ENCODE results near the gene PIP5KL1.

PIP5KL1 gene

GRCh38 chr9:127930231-127931091 is at the start of gene PIP5KL1:
Gene PIP5KL1, minus strand, starts transcription at chr9:127930777. Its CDS starts 25 bp downstream, at chr9:127930752.
- DNase-seq (ENCODE audit: low spot score), result peak; percentile 80

- peak; percentile 31 for DNase-seq (ENCODE audit: low spot score)
Observed at GRCh38 chr9:127980060-127980705, 49.6 kb upstream of the PIP5KL1 start.

GRCh38 chr9:127979333-127980059 is 48.9 kb upstream of the PIP5KL1 start:
- DNase-seq (ENCODE audit: low spot score), result no peak

GRCh38 chr9:127979015-127979332 is 48.4 kb upstream of the PIP5KL1 start:
- DNase-seq (ENCODE audit: low spot score), result no peak

- no peak for DNase-seq (ENCODE audit: low spot score)
Observed at GRCh38 chr9:127977884-127978647, 47.5 kb upstream of the PIP5KL1 start.

- no peak for DNase-seq (ENCODE audit: low spot score)
Observed at GRCh38 chr9:127977009-127977883, 46.7 kb upstream of the PIP5KL1 start.

GRCh38 chr9:127976498-127976897 is 45.9 kb upstream of the PIP5KL1 start:
- no peak for DNase-seq (ENCODE audit: low spot score)

- no peak for DNase-seq (ENCODE audit: low spot score)
Observed at GRCh38 chr9:127975376-127976315, 45.1 kb upstream of the PIP5KL1 start.

- DNase-seq (ENCODE audit: low spot score), result no peak
Observed at GRCh38 chr9:127974769-127975261, 44.2 kb upstream of the PIP5KL1 start.

- no peak for DNase-seq (ENCODE audit: low spot score)
Observed at GRCh38 chr9:127974001-127974768, 43.6 kb upstream of the PIP5KL1 start.

- no peak for DNase-seq (ENCODE audit: low spot score)
Observed at GRCh38 chr9:127973169-127974000, 42.8 kb upstream of the PIP5KL1 start.

- no peak for DNase-seq (ENCODE audit: low spot score)
Observed at GRCh38 chr9:127972236-127972871, 41.8 kb upstream of the PIP5KL1 start.

GRCh38 chr9:127971357-127972235 is 41.0 kb upstream of the PIP5KL1 start:
- no peak for DNase-seq (ENCODE audit: low spot score)

GRCh38 chr9:127970401-127971313 is 40.1 kb upstream of the PIP5KL1 start:
- no peak for DNase-seq (ENCODE audit: low spot score)

GRCh38 chr9:127968700-127969383 is 38.3 kb upstream of the PIP5KL1 start:
- DNase-seq (ENCODE audit: low spot score), result no peak
